LNCAP (cell line): ENCODE data around the gene SLC12A1.

Experiments used
- TF ChIP-seq, protein P1 (sequence below): fragments of 450-650 bp; IDR thresholded peaks from 2 replicates; pipeline ENCODE4 v1.5.1; 2017; ENCODE audit warnings: mild to moderate bottlenecking

SLC12A1 gene

DNA sequence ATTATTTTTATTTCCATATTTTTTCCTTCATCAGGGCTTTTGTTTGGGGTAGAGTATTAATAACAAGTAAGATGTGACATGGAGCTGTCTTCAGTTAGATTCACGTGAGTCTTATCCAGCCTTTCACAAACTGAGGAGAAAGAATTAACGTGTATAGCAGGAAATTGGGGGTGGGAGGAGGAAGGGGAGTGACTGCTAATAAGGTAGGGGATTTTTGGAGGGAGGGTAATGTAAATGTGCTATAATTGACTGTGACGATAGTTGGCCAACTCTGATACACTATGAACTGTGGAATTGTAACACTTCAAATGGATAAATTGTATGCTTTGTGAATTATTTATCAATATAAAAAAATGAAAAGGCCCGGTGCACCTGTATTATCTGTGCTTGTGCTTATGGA lies 134.0 kb downstream of the SLC12A1 start:
- TF ChIP-seq, protein P1, sequence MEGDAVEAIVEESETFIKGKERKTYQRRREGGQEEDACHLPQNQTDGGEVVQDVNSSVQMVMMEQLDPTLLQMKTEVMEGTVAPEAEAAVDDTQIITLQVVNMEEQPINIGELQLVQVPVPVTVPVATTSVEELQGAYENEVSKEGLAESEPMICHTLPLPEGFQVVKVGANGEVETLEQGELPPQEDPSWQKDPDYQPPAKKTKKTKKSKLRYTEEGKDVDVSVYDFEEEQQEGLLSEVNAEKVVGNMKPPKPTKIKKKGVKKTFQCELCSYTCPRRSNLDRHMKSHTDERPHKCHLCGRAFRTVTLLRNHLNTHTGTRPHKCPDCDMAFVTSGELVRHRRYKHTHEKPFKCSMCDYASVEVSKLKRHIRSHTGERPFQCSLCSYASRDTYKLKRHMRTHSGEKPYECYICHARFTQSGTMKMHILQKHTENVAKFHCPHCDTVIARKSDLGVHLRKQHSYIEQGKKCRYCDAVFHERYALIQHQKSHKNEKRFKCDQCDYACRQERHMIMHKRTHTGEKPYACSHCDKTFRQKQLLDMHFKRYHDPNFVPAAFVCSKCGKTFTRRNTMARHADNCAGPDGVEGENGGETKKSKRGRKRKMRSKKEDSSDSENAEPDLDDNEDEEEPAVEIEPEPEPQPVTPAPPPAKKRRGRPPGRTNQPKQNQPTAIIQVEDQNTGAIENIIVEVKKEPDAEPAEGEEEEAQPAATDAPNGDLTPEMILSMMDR: no peak

- TF ChIP-seq, protein P1: no peak
Measured at GRCh38 chr15:48343865-48344264, 137.8 kb downstream of the SLC12A1 start.

DNA sequence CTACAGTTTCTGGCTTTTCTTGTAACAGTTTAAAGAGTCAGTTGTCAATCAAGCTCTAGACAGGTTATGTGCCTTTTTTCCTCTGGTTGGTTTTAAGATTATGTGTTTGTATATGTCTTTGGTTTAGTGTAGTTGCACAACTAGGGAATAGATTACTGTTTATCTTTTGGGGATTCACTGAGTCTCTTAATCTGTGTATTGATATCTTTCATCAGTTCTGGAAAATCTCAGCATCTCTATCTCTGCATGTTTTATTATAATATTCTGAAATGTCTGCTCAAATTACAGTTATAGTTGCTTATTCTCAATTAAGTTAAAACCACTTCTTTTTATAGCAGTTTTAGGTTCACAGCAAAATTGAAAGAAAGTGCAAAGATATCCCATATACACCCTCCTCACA lies 139.4 kb downstream of the SLC12A1 start:
- TF ChIP-seq, protein P1: no peak

GRCh38 chr15:48352474-48353072 lies 146.5 kb downstream of the SLC12A1 start:
- TF ChIP-seq, protein P1: peak; percentile 90
